ENCODE results near the gene ASB3. TPM values are rescaled to one million over a fixed set of nuclear protein-coding genes. Genes with fewer than 3 reads are reported as not detected.
"Not testable (repeated sequence)": the region's sequence is repeated elsewhere in the genome, so short reads cannot be mapped to it uniquely, and the experiment has no call there.

ASB3 gene
- total RNA-seq, 1 experiment from 2014 or later = 18.7 TPM

DNA sequence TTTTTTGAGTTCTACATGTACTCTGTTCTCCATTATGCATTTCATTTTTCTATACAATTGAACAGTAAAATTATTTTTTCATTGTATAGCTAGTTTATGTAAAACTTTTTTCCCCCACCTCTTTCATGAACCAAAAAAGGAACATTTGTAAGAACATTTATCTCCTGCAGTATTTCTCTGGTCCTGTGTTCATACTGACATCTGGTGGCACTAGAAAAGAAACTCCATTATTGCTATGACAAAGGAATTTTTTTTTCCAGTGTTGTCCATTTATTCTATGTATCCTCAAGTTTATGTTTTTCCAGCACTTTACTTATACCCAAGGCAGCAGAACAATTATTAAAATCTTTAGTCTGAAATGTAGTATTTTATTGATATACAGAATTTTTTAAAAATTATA is 46.6 kb downstream of the ASB3 start:
- DNase-seq (ENCODE audit: low read depth) = peak; percentile 50

DNA sequence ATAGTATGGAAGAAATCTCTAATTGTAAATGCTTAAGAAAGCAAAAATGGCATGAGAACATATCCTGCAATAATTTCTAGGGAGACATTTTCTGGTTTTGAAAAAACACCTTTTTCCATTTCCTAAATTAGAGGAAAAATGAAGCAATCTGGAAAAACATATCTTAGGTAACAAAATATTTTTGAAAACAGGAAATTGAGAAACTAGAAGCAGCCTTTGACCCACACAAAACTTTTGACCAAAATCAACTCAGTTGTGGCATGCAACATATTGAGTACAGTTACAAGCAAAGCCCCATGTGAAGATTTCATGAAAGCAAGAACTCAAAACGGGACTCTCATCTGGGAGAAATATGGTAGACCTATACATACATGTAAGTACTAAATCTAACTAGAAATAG is 47.7 kb downstream of the ASB3 start:
- no peak for DNase-seq (ENCODE audit: low read depth)

GRCh38 chr2:53737091-53737490 is 49.7 kb downstream of the ASB3 start:
- no peak for DNase-seq (ENCODE audit: low read depth)

GRCh38 chr2:53729143-53729762 is 57.5 kb downstream of the ASB3 start:
- DNase-seq (ENCODE audit: low read depth) = no peak

GRCh38 chr2:53727921-53728320 is 58.8 kb downstream of the ASB3 start:
- DNase-seq (ENCODE audit: low read depth) = no peak

- no peak for DNase-seq (ENCODE audit: low read depth)
Measured at GRCh38 chr2:53725662-53726061, 61.1 kb downstream of the ASB3 start.

- peak; percentile 67 for DNase-seq (ENCODE audit: low read depth)
Measured at GRCh38 chr2:53724536-53724935, 62.2 kb downstream of the ASB3 start.

GRCh38 chr2:53720944-53721343 is 65.8 kb downstream of the ASB3 start:
- DNase-seq (ENCODE audit: low read depth) = not testable (repeated sequence)

DNA sequence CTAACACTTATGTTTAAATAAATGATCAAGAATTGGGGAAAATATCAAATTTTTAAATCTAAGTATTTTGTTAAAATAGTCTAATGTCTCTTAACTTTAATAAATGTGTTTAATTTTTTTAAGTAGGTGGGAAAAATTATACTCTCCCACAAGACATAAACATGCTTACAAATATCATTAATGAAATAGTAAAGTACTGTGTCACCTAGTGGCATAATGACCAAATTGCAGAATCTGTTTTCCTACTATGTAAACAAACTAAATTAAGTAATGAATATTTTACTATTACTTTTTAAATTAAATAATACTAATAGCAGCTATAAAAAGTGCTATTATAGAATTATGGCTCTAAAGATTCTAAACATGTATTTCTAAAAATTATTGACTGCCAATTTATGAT is 71.2 kb downstream of the ASB3 start:
- DNase-seq (ENCODE audit: low read depth) = peak; percentile 6

DNA sequence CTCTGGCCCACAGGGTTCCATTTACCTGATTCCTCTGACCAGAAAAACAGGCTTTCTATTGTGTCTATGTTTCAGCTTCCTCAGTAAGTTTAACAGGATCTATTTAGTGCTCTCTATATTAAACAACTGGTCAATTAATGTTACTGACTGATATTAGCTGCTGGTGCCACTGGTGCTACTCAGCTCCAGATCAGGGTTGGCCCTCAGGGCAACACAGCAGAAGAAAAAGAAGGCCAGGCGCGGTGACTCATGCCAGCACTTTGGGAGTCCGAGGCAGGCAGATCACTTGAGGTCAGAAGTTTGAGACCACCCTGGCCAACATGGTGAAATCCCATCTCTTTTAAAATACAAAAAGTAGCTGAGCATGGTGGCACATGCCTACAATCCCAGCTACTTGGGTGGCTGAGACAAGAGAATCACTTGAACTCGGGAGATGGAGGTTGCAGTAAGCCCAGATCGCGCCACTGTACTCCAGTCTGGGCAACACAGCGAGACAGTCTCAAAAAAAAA is 75.4 kb downstream of the ASB3 start:
- no peak for DNase-seq (ENCODE audit: low read depth)

DNA sequence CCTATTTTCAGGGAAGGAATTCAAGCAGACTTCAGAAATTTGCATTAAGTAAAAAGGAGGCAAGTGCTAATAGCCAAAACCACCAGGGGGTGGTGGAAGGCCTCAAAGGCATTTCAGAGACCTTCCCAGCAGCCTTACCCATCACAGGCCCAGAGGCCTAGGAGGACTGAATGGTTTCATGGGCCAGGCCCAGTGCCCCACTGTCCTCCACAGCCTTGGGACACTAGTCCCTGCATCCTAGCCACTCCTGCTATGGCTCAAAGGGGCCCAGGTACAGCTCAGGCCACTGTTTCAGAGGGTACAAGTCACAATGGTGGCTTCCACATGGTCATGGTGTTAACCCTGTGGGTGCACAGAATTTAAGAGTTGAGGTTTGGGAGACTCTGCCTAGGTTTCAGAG is 77.8 kb downstream of the ASB3 start:
- DNase-seq (ENCODE audit: low read depth) = no peak

GRCh38 chr2:53701221-53701620 is 85.5 kb downstream of the ASB3 start:
- DNase-seq (ENCODE audit: low read depth) = no peak

DNA sequence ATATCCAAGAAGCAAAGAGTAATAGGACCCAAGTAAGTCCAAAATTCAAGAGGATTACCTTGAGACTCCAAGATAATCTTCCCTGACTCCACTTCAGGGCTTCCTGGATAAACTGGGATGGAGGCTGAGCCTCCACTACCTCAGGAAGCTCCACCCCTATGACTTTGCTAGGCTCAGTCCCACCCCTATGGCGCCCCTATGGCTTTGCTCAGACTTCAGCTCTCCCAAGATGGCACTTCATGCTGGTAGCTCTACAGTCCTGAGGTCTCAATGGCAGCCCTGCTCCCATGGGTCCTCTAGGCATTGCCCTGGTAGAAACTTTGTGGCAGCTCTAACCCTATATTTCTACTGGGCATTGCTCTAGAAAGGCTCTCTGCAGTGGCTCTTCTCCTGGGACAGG is 89.1 kb downstream of the ASB3 start:
- DNase-seq (ENCODE audit: low read depth) = no peak

DNA sequence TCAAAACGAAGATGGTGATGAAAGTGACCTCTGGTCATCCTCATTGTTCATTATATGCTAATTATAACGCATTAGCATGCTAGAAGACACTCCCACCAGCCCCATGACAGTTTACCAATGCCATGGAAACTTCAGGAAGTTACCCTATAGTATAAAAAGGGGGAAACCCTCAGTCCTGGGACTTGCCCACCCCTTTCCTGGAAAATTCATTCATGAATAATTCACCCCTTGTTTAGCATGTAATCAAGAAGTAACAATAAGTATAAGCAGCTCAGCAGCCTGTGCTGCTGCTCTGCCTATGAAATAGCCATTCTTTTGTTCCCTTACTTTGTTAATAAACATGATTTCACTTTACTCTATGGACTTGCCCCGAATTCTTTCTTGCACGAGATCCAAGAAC is 89.7 kb downstream of the ASB3 start:
- DNase-seq (ENCODE audit: low read depth) = no peak

DNA sequence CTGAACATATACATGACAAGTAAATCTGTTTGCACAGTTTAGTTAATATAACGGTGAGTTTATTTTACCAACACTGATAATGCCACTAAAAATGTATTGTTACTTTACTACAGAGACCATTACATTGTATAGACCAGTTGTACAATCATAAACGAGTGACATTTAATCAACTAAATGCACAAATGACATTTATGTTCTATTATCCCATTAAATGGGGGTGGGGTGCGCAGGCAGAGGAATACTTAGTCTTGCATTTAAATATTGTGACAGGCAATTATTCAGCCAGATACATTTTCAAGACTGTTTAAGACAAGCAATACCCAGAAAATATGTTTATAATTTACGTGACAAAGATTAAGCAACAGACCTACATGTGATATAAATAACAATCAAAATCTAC is 91.2 kb downstream of the ASB3 start:
- DNase-seq (ENCODE audit: low read depth) = no peak

- DNase-seq (ENCODE audit: low read depth) = no peak
Measured at GRCh38 chr2:53694096-53694771, 92.5 kb downstream of the ASB3 start.

- DNase-seq (ENCODE audit: low read depth) = no peak
Measured at GRCh38 chr2:53690876-53691275, 95.9 kb downstream of the ASB3 start.

- peak; percentile 53 for DNase-seq (ENCODE audit: low read depth)
Measured at GRCh38 chr2:53672881-53673522, 113.8 kb downstream of the ASB3 start.

DNA sequence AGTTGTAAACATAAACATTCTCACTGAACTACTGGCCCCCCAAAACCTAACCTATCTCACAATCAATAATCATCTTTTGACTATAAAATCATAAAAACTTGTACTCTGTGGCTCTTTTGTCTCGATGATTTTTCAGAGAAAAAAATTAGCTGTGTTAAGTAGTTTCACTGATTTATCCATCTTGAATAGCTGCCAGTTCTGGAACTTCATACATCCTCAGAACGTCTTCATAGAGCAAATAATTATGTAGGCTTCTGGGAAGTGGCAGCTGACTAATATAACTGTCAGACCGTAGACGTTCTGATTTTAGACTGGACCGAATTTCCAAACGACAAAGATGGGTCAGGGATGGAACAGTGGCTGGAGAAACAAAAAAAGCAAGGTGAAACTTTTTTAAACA is 116.4 kb downstream of the ASB3 start:
- peak; percentile 8 for DNase-seq (ENCODE audit: low read depth)

DNA sequence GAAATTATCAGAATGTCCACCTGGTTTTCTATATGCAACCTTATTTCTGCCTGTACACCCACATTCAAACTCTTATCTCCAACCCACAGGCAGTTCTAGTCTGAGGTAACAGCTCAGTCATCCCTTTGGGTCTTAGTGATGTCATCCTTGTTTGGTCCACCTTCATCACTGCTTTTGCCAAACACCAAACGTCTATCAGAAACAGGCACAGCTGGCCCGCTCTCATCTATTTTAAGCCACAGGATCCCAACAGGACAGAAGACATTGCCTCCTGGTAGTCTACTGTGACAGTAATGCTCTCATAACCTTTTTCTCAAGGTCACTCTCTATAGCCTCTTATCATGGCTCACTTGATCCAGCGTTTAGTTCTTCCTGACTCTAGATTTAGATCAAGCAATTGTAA is 118.1 kb downstream of the ASB3 start:
- DNase-seq (ENCODE audit: low read depth) = peak; percentile 8

- not testable (repeated sequence) for DNase-seq (ENCODE audit: low read depth)
Measured at GRCh38 chr2:53667130-53667529, 119.6 kb downstream of the ASB3 start.

DNA sequence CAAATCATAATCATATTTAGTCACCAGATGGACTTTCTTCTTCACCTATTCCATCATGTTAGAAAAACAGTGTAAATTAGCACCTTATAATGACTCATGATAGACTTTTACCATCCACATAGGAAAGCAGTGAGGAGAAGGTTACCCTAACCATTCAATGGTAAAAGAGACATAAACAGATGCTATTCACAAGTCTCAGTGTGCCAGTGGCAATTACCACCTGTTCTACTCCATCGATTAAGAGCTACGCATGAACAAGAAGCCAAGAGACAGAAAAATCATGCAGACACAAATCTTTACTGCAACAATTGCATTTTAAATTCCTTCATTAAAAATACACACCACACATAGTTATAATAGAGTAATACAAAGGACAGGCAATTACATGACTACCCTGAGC is 125.9 kb downstream of the ASB3 start:
- DNase-seq (ENCODE audit: low read depth) = no peak

DNA sequence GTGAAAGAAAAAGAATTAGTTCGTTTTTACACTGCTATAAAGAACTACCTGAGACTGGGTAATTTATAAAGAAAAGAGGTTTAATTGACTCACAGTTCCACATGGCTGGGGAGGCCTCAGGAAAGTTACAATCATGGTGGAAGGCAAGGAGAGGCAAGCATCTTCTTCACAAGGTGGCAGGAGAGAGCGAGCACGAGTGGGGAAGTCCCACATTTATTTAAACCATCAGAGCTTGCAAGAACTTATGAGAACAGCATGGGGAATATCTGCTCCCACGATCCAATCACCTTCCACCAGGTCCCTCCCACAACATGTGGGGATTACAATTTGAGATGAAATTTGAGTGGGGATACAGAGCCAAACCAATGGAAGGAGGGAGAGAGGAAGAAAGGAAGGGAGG is 128.3 kb downstream of the ASB3 start:
- DNase-seq (ENCODE audit: low read depth) = not testable (repeated sequence)
